GM12878 (cell line): ENCODE measurements around the gene ASS1. TPM values are rescaled to one million over a fixed set of nuclear protein-coding genes. Genes with fewer than 3 reads are reported as not detected.

Experiments used
- ATAC-seq: fragments of 200-7000 bp; cut with Tn5 transposase; 3 replicates; pipeline ENCODE4 v1.9.1; 2020; ENCODE audit warnings: mild to moderate bottlenecking, moderate library complexity
- BruUV-seq: library from RNA; stranded (reverse); fragments of 400-500 nt; replicated peaks from 2 replicates; lab custom pipeline; 2021; lab: Mats Ljungman, UMichigan
- CTCF ChIA-PET: fragments of 300-600 bp; sonication (Branson Sonifier 250); formaldehyde crosslinking; extraction: SDS; loops from one replicate; lab custom pipeline; 2021; ENCODE audit warnings: inconsistent platforms; lab: Yijun Ruan, JAX
- POLR2A ChIA-PET: fragments of 350-600 bp; formaldehyde crosslinking; extraction: SDS; loops from one replicate; lab custom pipeline; 2021; ENCODE audit warnings: inconsistent platforms; lab: Charles Lee
- RAD21 ChIA-PET: fragments of 300-600 bp; sonication (Branson Sonifier 250); formaldehyde crosslinking; loops from one replicate; lab custom pipeline; 2023; ENCODE audit warnings: antibody characterized with exemption; ENCODE audit not compliant: unreplicated experiment; lab: Charles Lee
- SMC1A ChIA-PET: fragments of 300-600 bp; sonication (Branson Sonifier 250); formaldehyde crosslinking; loops from one replicate; lab custom pipeline; 2023; ENCODE audit not compliant: unreplicated experiment, uncharacterized antibody; lab: Charles Lee
- DNase-seq: peaks from one replicate; pipeline ENCODE4 v3.0.0-alpha.2; 2011; ENCODE audit warnings: low read depth, low spot score
- FAIRE-seq: peaks from 3 replicates; lab custom pipeline; 2011; peaks lifted over from hg19 to GRCh38; lab: Jason Lieb, UNC
- H2AFZ ChIP-seq: 2 replicates; pipeline ENCODE4 v1.6.0; 2011; ENCODE audit warnings: low read depth, low read length, control low read depth; ENCODE audit not compliant: control insufficient read depth
- H3K27ac ChIP-seq: 2 replicates; pipeline ENCODE4 v1.5.1; 2011; ENCODE audit warnings: control low read depth; ENCODE audit not compliant: control insufficient read depth, insufficient read depth
- H3K27me3 ChIP-seq, 2 experiments: replicated peaks in 1 of 2; 2 replicates each; pipeline versions ENCODE4 v1.6.0 to v1.6.1; 2011; ENCODE audit warnings: low read length in 1 of 2; ENCODE audit not compliant: control insufficient read depth in 2 of 2, insufficient read depth in 2 of 2
- H3K36me3 ChIP-seq, 2 experiments: 2 replicates each; pipeline ENCODE4 v1.5.1; 2011; ENCODE audit warnings: low read length in 1 of 2; ENCODE audit not compliant: control insufficient read depth in 2 of 2, insufficient read depth in 2 of 2
- H3K4me1 ChIP-seq: 2 replicates; pipeline ENCODE4 v1.6.1; 2011; ENCODE audit warnings: mild to moderate bottlenecking, low read length, moderate library complexity, mixed read lengths; ENCODE audit not compliant: control insufficient read depth, insufficient read depth
- H3K4me2 ChIP-seq: 2 replicates; pipeline ENCODE4 v1.6.0; 2011; ENCODE audit warnings: control low read depth; ENCODE audit not compliant: control insufficient read depth, insufficient read depth
- H3K4me3 ChIP-seq: fragments of 200-600 bp; sonication (generic); 2 replicates; pipeline ENCODE4 v1.5.1; 2016
- H3K79me2 ChIP-seq: 2 replicates; pipeline ENCODE4 v1.6.0; 2011; ENCODE audit warnings: low read length; ENCODE audit not compliant: control insufficient read depth, insufficient read depth
- H3K9ac ChIP-seq: 2 replicates; pipeline ENCODE4 v1.8.0; 2011; ENCODE audit warnings: low read length, control low read depth, mixed read lengths; ENCODE audit not compliant: control insufficient read depth, insufficient read depth
- H3K9me3 ChIP-seq: replicated peaks from 3 replicates; pipeline ENCODE4 v1.5.1; 2011; ENCODE audit warnings: mild to moderate bottlenecking, low read length; ENCODE audit not compliant: control insufficient read depth, insufficient read depth
- H4K20me1 ChIP-seq: 2 replicates; pipeline ENCODE4 v1.6.0; 2011; ENCODE audit not compliant: control insufficient read depth, insufficient read depth
- CEBPZ ChIP-seq: fragments of 150-350 bp; IDR thresholded peaks from 2 replicates; pipeline ENCODE4 v1.6.1; 2016; ENCODE audit warnings: low read depth, low read length
- MEF2A ChIP-seq: IDR thresholded peaks from 2 replicates; pipeline ENCODE4 v1.6.1; 2011; ENCODE audit warnings: low read depth, mild to moderate bottlenecking, low read length, moderate library complexity; ENCODE audit not compliant: insufficient read depth
- NFYB ChIP-seq: IDR thresholded peaks from 2 replicates; pipeline ENCODE4 v1.6.1; 2011; ENCODE audit warnings: low read depth, mild to moderate bottlenecking, low read length, improper control_type of control experiment, moderate library complexity; ENCODE audit not compliant: insufficient read depth
- RELA ChIP-seq: fragments of 450-650 bp; IDR thresholded peaks from 2 replicates; pipeline ENCODE4 v1.8.0; 2014; ENCODE audit warnings: borderline replicate concordance; ENCODE audit not compliant: partially characterized antibody
- RELB ChIP-seq: fragments of 450-650 bp; IDR thresholded peaks from 2 replicates; pipeline ENCODE4 v1.6.1; 2017; ENCODE audit warnings: low read depth, mild to moderate bottlenecking, moderate library complexity
- RUNX3 ChIP-seq: IDR thresholded peaks from 2 replicates; pipeline ENCODE4 v1.6.1; 2012; ENCODE audit warnings: low read length, inconsistent platforms
- SMARCA5 ChIP-seq: fragments of 450-650 bp; IDR thresholded peaks from 2 replicates; pipeline ENCODE4 v1.6.1; 2017; ENCODE audit warnings: mild to moderate bottlenecking
- WGBS: methylation state at CpG from one replicate; pipeline ENCODE4 v1.1.6; 2016; ENCODE audit warnings: low lambda C conversion rate; ENCODE audit not compliant: insufficient replicate concordance, insufficient coverage; ENCODE audit errors: missing lambda C conversion rate; 5-methylcytosine and 5-hydroxymethylcytosine counted together
- in situ Hi-C: fragments of 300-500 bp; cut with MboI; formaldehyde crosslinking; loops from 9 replicates; pipeline ENCODE4 v1.14.3; 2018; ENCODE audit warnings: mixed read lengths
- intact Hi-C: fragments of 100-400 bp; cut with micrococcal nuclease; formaldehyde crosslinking; loops from one replicate; pipeline ENCODE4 v1.14.2; 2022; ENCODE audit not compliant: unreplicated experiment
- polyA plus RNA-seq, 11 experiments: library from polyadenylated mRNA; depleted of rRNA in 4 of 11; unstranded in 6 of 11; stranded (reverse) in 5 of 11; fragments of >200 nt; fragmentation: Nextera tagmentation in 4 of 11; fragmentation: Illumina TruSeq in 1 of 11; extraction: Ambion mirVana in 4 of 11; extraction: Trizol in 1 of 11; gene quantifications; 1 replicate in 1 of 11; 2 replicates in 10 of 11; pipeline versions ENCODE4 v1.2.1 to v1.2.3, GENCODE V29; 2011 to 2016; ENCODE audit warnings: inconsistent platforms in 2 of 11, missing spikeins in 2 of 11, low read depth in 1 of 11
- total RNA-seq, 4 experiments: library from RNA; depleted of rRNA in 3 of 4; stranded (reverse); fragments of >200 nt in 3 of 4; fragmentation: Illumina TruSeq in 1 of 4; extraction: Trizol in 1 of 4; gene quantifications; 2 replicates each; pipeline versions ENCODE4 v1.2.1 to v1.2.3, GENCODE V29; 2013 to 2021

Gene ASS1
- total and polyA plus RNA-seq, 10 of the 15 experiments (the other 5 are each of a cell fraction or from before 2014, with no cell fraction given), result 0.10 to 6.1 (median 0.28) TPM; not detected in 3

GRCh38 chr9:130532426-130533080 lies 87.8 kb downstream of the ASS1 start:
- no peak overlapping the region for H3K4me3 ChIP-seq
- RAD21 ChIA-PET, result no interaction called here
- ATAC-seq (no peak), FAIRE-seq (no peak), DNase-seq (no peak)
- no peak overlapping the region for H3K4me2 ChIP-seq
- H4K20me1 ChIP-seq, result no peaks in the 10 kb centered on the region
- CTCF ChIA-PET, result no interaction called here
- no peaks in the 10 kb centered on the region for H3K79me2 ChIP-seq
- TF ChIP-seq MEF2A (no peak), RELA (no peak), RUNX3 (no peak), SMARCA5 (no peak), CEBPZ (no peak), NFYB (no peak), RELB (no peak)
- H3K36me3 ChIP-seq, result no peaks in the 10 kb centered on the region
- SMC1A ChIA-PET, result no interaction called here
- H3K27me3 ChIP-seq, result peaks cover 2 to 5% of the 10 kb centered on the region in 2 experiments; a peak in 3 of 4 replicates
- POLR2A ChIA-PET, result no interaction called here
- no peak overlapping the region for H3K9ac ChIP-seq
- H2AFZ ChIP-seq, result no peak overlapping the region
- 38% methylated on average over 10 of the region's 10 CpGs for WGBS
- H3K27ac ChIP-seq, result no peak overlapping the region
- intact Hi-C loops (no loop called here), in situ Hi-C loops (no loop called here)
- H3K4me1 ChIP-seq, result no peaks in the 10 kb centered on the region
- no TSS peak for BruUV-seq
- H3K9me3 ChIP-seq, result no peaks in the 10 kb centered on the region
